ENCODE results near the gene DEFB131B.
"Not testable (repeated sequence)": the region's sequence is repeated elsewhere in the genome, so short reads cannot be mapped to it uniquely, and the experiment has no call there.

- peak in 2 of 3 experiments; percentile 21 to 24; a peak in 2 of 4 replicates for TF ChIP-seq CTCF (IDR thresholded peaks at IDR 0.05; ENCODE audit: control extremely low read depth in 1 of 3, insufficient read depth in 1 of 3, low read depth in 1 of 3, low read length in 3 of 3)
- not testable (repeated sequence) for TF ChIP-seq SIN3A (conservative IDR thresholded peaks at IDR 0.05 in 1 of 2, IDR thresholded peaks at IDR 0.05 in 1 of 2; ENCODE audit: low read depth in 1 of 2, low read length in 2 of 2); POLR2A (IDR thresholded peaks at IDR 0.05; ENCODE audit: control extremely low read depth in 1 of 2, low read depth in 2 of 2, low read length in 2 of 2); EP300 (IDR thresholded peaks at IDR 0.05; ENCODE audit: borderline replicate concordance in 1 of 2, low read depth in 2 of 2, low read length in 2 of 2); ATF2 (IDR thresholded peaks at IDR 0.05; ENCODE audit: low read length); EZH2 (IDR thresholded peaks at IDR 0.05; ENCODE audit: low read depth, low read length, severe bottlenecking); CHD2 (IDR thresholded peaks at IDR 0.05; ENCODE audit: low read length); CBX8 (IDR thresholded peaks at IDR 0.05; ENCODE audit: borderline replicate concordance, low read depth, low read length); JUND (IDR thresholded peaks at IDR 0.05; ENCODE audit: low read length); ASH2L (IDR thresholded peaks at IDR 0.05; ENCODE audit: low read length)
These were observed 33.2 kb downstream of the DEFB131B start for GRCh38 chr11:71911321-71911985.
